ENCODE data around the gene KCND1. TPM values are rescaled to one million over a fixed set of nuclear protein-coding genes. Genes with fewer than 3 reads are reported as not detected.
A peak's percentile ranks its signal among the peaks of the same experiment; 100 is the strongest.
"Not testable (repeated sequence)": the region's sequence is repeated elsewhere in the genome, so short reads cannot be mapped to it uniquely, and the experiment has no call there.

Gene KCND1
- total RNA-seq, 2 experiments from 2014 or later, result 4.9 TPM

GRCh38 chrX:48992341-48992740 lies 20.7 kb upstream of the KCND1 start:
- Mint-ChIP-seq H3K9me3 (no peaks in the 10 kb centered on the region), H3K36me3 (ENCODE audit: low read depth) (peaks cover 63% of the 10 kb centered on the region), H3K4me1 (peaks cover 16% of the 10 kb centered on the region), H3K27ac (peak overlapping the region; percentile 34), H3K4me3 (no peak overlapping the region), H3K27me3 (no peaks in the 10 kb centered on the region)
- POLR2A ChIA-PET, result interaction anchor here (0.6 kb wide), 1 partner anchor 211 kb away, joined by 3 read pairs; no protein-coding TSS in a partner anchor
- DNase-seq, result no peak
- CTCF ChIA-PET, result no interaction called here

DNA sequence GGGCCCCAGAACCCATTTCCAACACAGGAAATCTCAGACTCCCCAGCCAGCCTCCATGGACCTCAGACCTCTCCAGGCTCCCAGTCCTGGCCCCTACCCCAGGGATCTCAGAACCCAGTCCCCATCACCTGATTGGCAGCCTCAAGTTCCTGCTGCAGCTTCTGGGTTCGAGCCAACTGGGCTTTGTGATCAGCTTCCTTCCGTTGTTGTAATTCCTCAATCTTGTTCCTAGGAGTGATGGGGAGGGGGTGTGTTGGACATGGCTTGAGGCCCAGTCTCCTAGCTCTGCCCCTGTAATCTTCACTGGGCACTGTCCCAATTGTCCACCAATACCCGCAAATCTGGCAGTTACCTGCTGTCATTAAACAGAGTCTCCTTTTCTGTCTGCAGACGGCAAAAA lies 17.8 kb upstream of the KCND1 start:
- Mint-ChIP-seq H3K27ac (no peak overlapping the region), H3K9me3 (no peaks in the 10 kb centered on the region), H3K4me1 (peaks cover 2% of the 10 kb centered on the region), H3K27me3 (no peaks in the 10 kb centered on the region), H3K4me3 (no peak overlapping the region), H3K36me3 (ENCODE audit: low read depth) (peaks cover 50% of the 10 kb centered on the region)
- DNase-seq, result no peak
- ChIA-PET CTCF (no interaction called here), POLR2A (interaction anchor here (0.7 kb wide), 1 partner anchor 17 kb away, joined by 4 read pairs; the partner anchor contains the start of gene KCND1)

DNA sequence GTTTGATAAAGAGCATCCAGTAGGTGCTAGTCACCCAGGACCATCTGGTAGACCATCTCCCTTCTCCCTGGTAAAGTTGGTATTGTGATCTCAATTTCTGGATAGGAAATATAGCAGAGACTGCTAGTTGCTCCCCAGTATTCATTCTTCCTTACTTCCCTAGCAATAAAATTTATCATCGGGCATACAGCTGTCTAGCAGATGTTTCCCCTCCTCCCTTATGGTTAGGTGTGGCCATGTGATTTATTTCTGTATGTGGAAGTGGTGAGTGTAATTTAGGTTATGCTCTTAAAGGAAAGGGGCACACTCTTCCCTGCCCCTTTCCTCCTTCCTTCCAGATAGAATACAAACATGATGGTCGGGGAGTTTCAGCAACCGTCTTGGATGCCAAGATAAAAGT lies 12.3 kb upstream of the KCND1 start:
- DNase-seq, result no peak
- Mint-ChIP-seq H3K4me3 (no peak overlapping the region), H3K4me1 (peaks cover 2% of the 10 kb centered on the region), H3K27ac (no peak overlapping the region), H3K36me3 (ENCODE audit: low read depth) (peaks cover 52% of the 10 kb centered on the region), H3K27me3 (no peaks in the 10 kb centered on the region), H3K9me3 (no peaks in the 10 kb centered on the region)
- CTCF ChIA-PET, result no interaction called here
- POLR2A ChIA-PET, result no interaction called here

GRCh38 chrX:48983081-48983480 lies 11.4 kb upstream of the KCND1 start:
- Mint-ChIP-seq H3K36me3 (ENCODE audit: low read depth) (peaks cover 51% of the 10 kb centered on the region), H3K9me3 (no peaks in the 10 kb centered on the region), H3K4me1 (peaks cover 2% of the 10 kb centered on the region), H3K27me3 (no peaks in the 10 kb centered on the region), H3K27ac (no peak overlapping the region), H3K4me3 (no peak overlapping the region)
- ChIA-PET CTCF (no interaction called here), POLR2A (no interaction called here)
- DNase-seq, result no peak

DNA sequence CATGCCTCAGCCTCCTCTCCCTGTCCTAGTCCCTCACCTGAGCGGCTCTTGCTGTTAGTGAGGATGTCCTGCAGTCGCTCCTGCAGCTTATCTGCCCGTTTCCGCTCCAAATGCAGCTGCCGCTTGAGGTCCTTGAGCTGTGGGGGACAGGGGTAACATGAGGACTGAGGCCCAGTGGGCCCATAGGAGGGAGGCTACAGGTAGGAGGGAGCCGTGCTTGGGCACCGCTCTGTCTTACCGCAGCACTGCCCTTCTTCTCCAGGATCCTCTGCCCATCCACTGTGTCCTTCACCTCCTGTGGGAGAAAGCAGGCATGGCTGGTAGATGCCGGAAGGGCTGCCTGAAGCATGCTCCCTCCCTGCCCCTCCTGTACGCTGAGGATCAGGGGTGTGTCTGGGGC lies 9.5 kb upstream of the KCND1 start:
- Mint-ChIP-seq H3K9me3 (no peaks in the 10 kb centered on the region), H3K27ac (no peak overlapping the region), H3K4me1 (peaks cover 2% of the 10 kb centered on the region), H3K27me3 (no peaks in the 10 kb centered on the region), H3K36me3 (ENCODE audit: low read depth) (peaks cover 58% of the 10 kb centered on the region), H3K4me3 (no peak overlapping the region)
- ChIA-PET POLR2A (no interaction called here), CTCF (no interaction called here)
- no peak for DNase-seq

DNA sequence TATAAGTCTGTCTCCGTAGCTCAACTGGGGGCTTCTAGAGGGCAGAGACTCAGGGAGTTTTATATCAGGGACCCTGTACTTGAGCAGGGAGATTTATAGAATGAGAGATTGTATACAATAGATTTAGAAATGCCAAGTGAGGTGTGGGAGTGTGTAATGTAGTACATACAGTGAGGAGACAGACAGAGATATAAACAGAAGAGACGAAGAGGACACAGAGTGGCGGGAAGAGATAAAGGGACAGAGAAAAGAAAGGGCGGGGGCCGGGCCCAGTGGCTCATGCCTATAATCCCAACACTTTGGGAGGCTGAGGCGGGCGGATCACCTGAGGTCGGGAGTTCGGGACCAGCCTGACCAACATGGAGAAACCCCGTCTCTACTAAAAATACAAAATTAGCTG lies 8.7 kb upstream of the KCND1 start:
- H3K4me1 Mint-ChIP-seq, H3K4me3 Mint-ChIP-seq: not testable (repeated sequence)

DNA sequence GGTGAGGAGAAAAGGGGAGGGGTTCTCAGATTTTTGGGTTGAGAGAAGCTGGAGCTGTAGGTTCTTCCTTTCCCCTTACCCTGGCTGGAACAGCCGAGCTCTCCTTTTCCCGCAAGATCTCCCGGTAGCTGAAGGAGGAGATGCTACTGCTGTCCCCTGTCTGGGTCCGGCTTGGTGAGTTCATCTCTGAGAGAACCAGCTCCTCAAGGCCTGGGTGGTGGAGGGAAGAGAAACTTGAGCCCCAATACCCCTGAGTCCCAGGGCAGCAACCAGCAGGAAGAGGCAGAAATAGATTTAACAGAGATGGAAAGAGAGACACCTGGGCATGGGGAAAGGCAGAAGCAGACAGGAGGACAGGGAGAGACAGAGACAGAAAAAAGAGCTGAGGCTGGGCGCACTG lies 6.6 kb upstream of the KCND1 start:
- no peak for DNase-seq
- CTCF ChIA-PET, result no interaction called here
- H3K27ac Mint-ChIP-seq, result no peak overlapping the region
- H3K4me3 Mint-ChIP-seq, result no peak overlapping the region
- POLR2A ChIA-PET, result interaction anchor here (0.6 kb wide), 1 partner anchor 155 kb away, joined by 4 read pairs; no protein-coding TSS in a partner anchor
- H3K9me3 Mint-ChIP-seq, result no peaks in the 10 kb centered on the region
- H3K27me3 Mint-ChIP-seq, result no peaks in the 10 kb centered on the region
- peaks cover 61% of the 10 kb centered on the region for H3K36me3 Mint-ChIP-seq (ENCODE audit: low read depth)
- H3K4me1 Mint-ChIP-seq, result peaks cover 11% of the 10 kb centered on the region

More for the DNA sequence above, 8.7 kb upstream of the KCND1 start:
- CTCF ChIA-PET, H3K27ac Mint-ChIP-seq, POLR2A ChIA-PET, DNase-seq, H3K9me3 Mint-ChIP-seq, H3K27me3 Mint-ChIP-seq: not testable (repeated sequence)
- peaks cover 60% of the 10 kb centered on the region for H3K36me3 Mint-ChIP-seq (ENCODE audit: low read depth)

DNA sequence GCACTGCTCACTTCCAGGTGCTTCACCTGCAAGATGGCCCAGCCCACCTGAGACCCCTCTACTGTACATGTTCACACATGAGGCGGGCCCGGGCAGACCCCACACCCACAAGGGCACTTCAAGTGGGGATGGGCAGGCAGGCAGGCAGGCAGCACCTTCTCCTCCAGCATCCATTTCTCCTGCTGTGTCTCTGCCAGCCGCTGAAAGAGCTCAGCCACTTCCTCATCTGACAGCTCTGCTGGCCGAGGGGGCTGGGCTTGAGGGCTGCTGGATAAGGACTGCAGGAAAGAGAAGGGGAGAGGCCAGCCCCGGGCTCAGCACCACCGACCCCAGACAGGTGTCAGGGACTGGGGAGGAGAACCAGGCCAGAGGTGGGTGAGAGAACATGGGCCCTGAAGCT lies 4.4 kb upstream of the KCND1 start:
- H3K4me1 Mint-ChIP-seq, result peaks cover 23% of the 10 kb centered on the region
- POLR2A ChIA-PET, result no interaction called here
- CTCF ChIA-PET, result no interaction called here
- no peaks in the 10 kb centered on the region for H3K27me3 Mint-ChIP-seq
- DNase-seq, result no peak
- H3K27ac Mint-ChIP-seq, result peak overlapping the region; percentile 26
- peaks cover 56% of the 10 kb centered on the region for H3K36me3 Mint-ChIP-seq (ENCODE audit: low read depth)
- H3K4me3 Mint-ChIP-seq, result no peak overlapping the region
- H3K9me3 Mint-ChIP-seq, result no peaks in the 10 kb centered on the region

GRCh38 chrX:48975541-48975940 lies 3.9 kb upstream of the KCND1 start:
- H3K4me3 Mint-ChIP-seq, result no peak overlapping the region
- POLR2A ChIA-PET, result no interaction called here
- no peaks in the 10 kb centered on the region for H3K27me3 Mint-ChIP-seq
- DNase-seq, result no peak
- H3K4me1 Mint-ChIP-seq, result peaks cover 23% of the 10 kb centered on the region
- peak overlapping the region; percentile 47 for H3K27ac Mint-ChIP-seq
- peaks cover 52% of the 10 kb centered on the region for H3K36me3 Mint-ChIP-seq (ENCODE audit: low read depth)
- CTCF ChIA-PET, result no interaction called here
- H3K9me3 Mint-ChIP-seq, result no peaks in the 10 kb centered on the region

DNA sequence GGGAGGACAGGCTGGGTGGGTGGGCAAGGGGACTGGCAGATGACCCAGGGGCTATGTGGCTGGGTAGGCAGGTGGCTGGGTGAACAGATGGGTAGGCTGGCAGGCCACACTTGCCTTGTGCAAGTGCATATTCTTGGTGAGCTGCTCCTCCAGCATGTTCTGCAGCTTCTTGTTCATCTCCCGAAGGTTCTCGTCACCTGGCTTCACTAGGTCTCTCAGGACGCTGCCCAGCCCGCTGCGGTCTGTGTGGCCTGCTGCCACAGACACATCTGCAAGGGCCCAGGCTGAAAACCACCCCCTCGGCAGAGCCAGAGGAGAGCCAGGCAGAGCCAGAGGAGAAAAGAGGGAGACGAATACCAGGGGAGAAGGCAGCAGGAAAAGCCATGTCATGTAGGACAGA lies 3.4 kb upstream of the KCND1 start:
- H3K27me3 Mint-ChIP-seq, result no peaks in the 10 kb centered on the region
- no peaks in the 10 kb centered on the region for H3K9me3 Mint-ChIP-seq
- H3K4me1 Mint-ChIP-seq, result peaks cover 23% of the 10 kb centered on the region
- CTCF ChIA-PET, result no interaction called here
- no peak overlapping the region for H3K4me3 Mint-ChIP-seq
- POLR2A ChIA-PET, result interaction anchor here (2.0 kb wide), 1 partner anchor 17 kb away, joined by 6 read pairs; no protein-coding TSS in a partner anchor
- peaks cover 48% of the 10 kb centered on the region for H3K36me3 Mint-ChIP-seq (ENCODE audit: low read depth)
- no peak overlapping the region for H3K27ac Mint-ChIP-seq
- no peak for DNase-seq

DNA sequence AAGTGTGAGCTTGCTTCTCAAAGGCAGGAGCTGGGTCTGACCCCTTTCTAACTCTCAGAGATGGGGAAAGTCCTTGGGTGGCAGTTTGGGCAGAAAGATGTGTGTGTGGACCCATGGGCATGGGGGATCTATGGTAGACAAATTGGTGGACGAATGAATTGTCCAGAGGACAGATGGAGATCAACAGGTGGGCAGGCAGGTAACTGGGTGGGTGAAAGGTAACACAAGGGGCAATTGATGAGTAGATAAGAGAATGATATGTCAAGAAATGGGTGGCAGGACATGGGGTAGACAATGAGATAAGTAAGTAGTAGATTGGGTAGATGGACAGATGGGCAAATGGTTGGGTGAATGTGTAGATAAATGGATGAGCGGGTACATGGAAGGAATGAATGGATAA lies 2.9 kb upstream of the KCND1 start:
- H3K27ac Mint-ChIP-seq, result no peak overlapping the region
- H3K27me3 Mint-ChIP-seq, result no peaks in the 10 kb centered on the region
- no peaks in the 10 kb centered on the region for H3K9me3 Mint-ChIP-seq
- DNase-seq, result no peak
- POLR2A ChIA-PET, result interaction anchor here (2.0 kb wide), 1 partner anchor 16 kb away, joined by 6 read pairs; no protein-coding TSS in a partner anchor
- no peak overlapping the region for H3K4me3 Mint-ChIP-seq
- peaks cover 23% of the 10 kb centered on the region for H3K4me1 Mint-ChIP-seq
- H3K36me3 Mint-ChIP-seq (ENCODE audit: low read depth), result peaks cover 46% of the 10 kb centered on the region
- CTCF ChIA-PET, result no interaction called here

- no peak for DNase-seq
- Mint-ChIP-seq H3K27ac (no peak overlapping the region), H3K4me1 (peaks cover 23% of the 10 kb centered on the region), H3K27me3 (no peaks in the 10 kb centered on the region), H3K4me3 (no peak overlapping the region), H3K9me3 (no peaks in the 10 kb centered on the region), H3K36me3 (ENCODE audit: low read depth) (peaks cover 46% of the 10 kb centered on the region)
- ChIA-PET CTCF (interaction anchor here (0.9 kb wide), 1 partner anchor 10 kb away, joined by 4 read pairs; no protein-coding TSS in a partner anchor), POLR2A (interaction anchor here (2.0 kb wide), 1 partner anchor 16 kb away, joined by 6 read pairs; no protein-coding TSS in a partner anchor)
Measured at GRCh38 chrX:48974033-48974432, 2.4 kb upstream of the KCND1 start.

GRCh38 chrX:48972220-48973164 lies 848 bp upstream of the KCND1 start:
- CTCF ChIA-PET, result interaction anchor here (0.6 to 1.1 kb wide), 2 partner anchors 30 to 41 kb away, joined by 3 read pairs; no protein-coding TSS in a partner anchor
- no peaks in the 10 kb centered on the region for H3K9me3 Mint-ChIP-seq
- H3K27ac Mint-ChIP-seq, result no peak overlapping the region
- H3K36me3 Mint-ChIP-seq (ENCODE audit: low read depth), result peaks cover 31% of the 10 kb centered on the region
- DNase-seq, result peak; percentile 30
- no peak overlapping the region for H3K4me3 Mint-ChIP-seq
- POLR2A ChIA-PET, result interaction anchor here (0.6 to 1.4 kb wide), 5 partner anchors 14 to 30 kb away, joined by 3 to 5 read pairs (median 4); no protein-coding TSS in a partner anchor
- H3K4me1 Mint-ChIP-seq, result peaks cover 20% of the 10 kb centered on the region
- no peaks in the 10 kb centered on the region for H3K27me3 Mint-ChIP-seq

All from activated CD4-positive, alpha-beta memory T cell treated with anti-CD3 and anti-CD28 coated beads, Interleukin-2, amount 10 ng/mL, durations not matched to agents 7 days and 5 days (primary cell).